ENCODE data around the gene ANKRD1.
A peak's percentile ranks its signal among the peaks of the same experiment; 100 is the strongest.
"Not testable (repeated sequence)": the region's sequence is repeated elsewhere in the genome, so short reads cannot be mapped to it uniquely, and the experiment has no call there.

Gene ANKRD1

DNA sequence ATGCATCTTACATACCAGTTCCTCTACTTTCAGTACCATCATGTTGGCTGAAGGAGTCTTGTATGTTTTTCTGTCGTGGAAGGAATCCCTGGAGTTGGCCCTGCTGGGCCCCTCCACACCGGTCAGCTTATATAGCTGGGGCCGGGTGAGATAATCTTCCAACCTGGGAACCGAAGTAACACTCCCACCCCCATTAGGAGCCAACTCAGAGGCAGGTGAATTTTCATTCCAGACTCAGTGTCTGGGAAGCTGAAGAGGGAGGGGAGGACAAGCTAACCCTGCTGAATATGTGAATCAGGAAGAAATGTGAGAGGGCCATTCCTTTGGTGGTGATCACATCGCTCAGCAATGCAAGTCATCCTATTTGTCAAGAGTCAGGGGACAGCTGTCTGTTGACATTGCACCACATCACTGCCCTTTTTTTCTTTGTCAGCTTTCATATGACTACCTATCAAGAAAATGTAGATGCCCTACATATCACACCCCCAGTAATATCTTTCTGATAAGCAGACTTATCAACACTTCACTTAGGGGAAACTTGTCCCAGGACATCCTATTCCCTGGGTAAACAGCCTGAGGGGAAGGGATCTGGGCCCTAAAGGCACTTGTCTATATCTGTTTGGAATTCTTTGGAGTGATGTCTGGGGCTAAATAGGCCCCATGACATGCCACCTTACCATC, at the start of gene ANKRD1:
TSS of gene ANKRD1 (minus strand) at position 102 of the 681 bp plus-strand sequence. CDS start at position 42, 60 bp downstream.
- DNase-seq, result peak; percentile 62

DNA sequence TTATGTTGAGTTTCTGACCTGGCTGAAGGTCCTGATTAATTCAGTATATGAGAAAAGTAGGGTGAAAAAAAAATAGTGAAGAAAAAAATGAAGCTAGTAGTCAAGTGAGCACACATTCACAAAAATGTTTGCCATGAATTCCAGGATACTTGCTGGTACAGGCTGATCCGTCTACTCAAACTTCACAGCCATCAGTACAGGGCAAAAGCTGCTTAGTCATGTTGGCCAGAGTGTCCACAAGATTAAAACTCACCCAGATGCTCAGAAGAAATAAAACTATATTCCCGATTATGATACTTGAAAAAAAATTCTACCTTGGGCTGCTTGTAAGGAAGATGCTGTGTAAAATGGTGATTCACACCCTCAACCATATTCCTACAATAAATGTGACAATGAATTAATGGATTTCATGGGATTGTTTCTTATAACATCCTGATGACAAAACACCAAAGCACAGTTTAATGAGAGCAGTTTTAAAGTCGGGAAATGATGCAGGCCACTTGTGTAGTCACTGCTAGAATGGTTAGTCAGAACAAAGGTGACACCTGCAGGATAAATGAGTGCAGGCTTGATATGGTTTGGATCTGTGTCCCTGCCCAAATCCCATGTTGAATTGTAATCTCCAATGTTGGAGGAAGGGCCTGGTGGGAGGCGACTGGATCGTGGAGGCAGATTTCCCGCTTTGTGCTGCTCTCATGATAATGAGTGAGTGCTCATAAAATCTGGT, 49.2 kb upstream of the ANKRD1 start:
- no peak for DNase-seq

DNA sequence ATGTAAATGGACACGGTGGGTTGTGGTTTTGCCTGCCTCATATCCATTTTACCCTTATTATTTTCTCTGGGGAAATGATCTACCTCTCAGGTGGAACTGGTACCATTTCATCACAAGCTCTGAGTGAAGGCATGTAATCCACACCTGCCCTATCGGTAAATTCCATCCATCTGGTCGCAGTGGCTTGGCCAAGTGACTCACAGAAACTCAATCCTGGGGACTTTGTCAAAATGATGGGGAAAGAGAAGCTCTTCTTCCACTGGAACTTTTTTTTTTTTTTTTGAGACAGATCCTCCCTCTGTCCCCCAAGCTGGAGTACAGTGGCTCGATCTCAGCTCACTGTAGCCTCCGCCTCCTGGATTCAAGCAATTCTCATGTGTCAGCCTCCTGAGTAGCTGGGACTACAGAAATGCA, 48.2 kb upstream of the ANKRD1 start:
- no peak for DNase-seq

DNA sequence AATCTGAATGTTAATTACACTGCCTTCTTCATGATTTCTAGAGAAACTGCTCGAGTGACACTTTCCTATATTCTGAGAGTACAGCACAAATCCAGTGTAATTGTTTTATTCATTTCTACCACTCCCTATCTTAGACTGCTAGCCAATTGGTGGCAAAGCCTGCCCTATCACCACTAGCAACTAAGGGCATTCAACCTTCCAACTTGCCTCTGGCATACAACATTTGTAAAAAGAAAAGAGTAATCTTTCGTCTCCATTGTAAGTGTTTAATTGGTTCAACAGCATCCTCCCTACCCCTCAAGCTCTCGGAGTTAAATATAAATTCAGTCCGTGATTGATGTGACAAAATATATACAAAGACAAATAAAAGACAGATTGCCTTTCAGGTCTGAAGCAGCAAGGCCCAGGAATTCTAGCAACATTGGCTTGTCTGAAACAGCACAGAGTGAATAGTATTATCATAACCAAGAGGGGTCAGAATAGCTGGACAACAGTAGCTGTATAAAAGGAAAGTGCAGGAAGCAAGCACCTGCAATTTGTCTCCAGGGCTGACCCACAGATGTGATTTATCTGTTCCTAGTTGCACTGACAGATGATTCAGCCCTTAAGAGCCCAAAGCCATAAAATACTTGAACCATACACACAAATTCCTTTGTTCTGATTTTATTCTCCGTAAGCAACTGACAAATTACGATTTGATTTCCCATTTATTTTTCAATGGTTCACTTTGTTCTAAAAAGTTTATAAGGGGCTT, 47.6 kb upstream of the ANKRD1 start:
- DNase-seq, result no peak

DNA sequence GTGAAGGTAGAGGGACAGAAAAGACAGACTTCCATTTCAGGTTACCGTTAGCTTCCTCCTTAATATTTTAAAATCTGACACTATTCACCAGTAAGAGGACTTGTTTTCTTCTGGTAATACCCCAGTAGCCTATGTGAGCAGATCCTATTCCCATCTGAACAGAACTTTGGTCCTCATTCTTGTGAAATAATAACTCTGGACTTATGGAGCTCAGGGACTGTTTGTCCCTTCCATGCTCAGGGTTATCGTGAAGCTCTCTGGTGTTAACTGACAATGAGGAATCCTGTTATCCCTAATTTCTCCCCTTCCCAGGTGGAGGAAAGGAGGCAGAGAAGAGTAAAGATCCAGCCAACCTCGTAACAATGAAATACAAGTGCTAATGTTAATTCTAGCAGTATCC, 47.0 kb upstream of the ANKRD1 start:
- no peak for DNase-seq

DNA sequence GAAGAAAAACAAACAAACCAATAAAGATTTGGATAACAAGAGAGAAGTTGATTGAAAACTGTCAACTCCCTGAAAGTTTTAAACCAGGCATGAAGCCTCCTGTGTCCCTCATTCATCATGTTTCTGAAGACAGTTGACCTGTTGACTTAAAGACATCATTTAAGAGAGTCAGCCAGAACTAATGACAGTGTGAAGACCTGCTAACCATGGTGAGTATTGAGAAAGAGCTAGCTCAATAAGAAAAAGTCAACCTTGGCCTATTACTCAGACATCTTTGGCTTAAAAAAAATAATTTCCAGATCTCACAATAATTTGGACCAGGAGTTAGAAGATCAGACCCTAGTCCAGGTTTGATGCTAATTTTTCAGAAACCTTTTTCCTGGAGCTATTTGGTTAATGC, 45.3 kb upstream of the ANKRD1 start:
- no peak for DNase-seq

DNA sequence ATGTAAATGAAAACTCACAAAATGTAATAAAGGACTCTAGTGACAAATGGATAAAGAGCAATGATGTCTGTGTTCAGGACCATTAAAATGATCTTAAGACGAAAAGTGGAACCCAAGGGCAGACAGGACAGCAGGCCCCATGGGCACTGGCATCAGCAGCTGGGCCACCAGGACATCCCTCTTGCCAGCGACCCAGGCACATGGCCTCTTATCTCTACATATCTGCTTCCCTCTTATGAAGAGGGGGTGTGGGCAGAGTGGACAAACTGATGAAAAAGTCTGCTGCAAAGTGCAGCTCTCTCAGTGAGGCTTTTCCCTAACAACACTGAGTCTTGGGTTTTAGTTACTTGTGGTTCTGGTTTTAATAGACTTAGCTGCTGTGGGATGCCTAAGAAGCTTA, 44.8 kb upstream of the ANKRD1 start:
- DNase-seq, result no peak

DNA sequence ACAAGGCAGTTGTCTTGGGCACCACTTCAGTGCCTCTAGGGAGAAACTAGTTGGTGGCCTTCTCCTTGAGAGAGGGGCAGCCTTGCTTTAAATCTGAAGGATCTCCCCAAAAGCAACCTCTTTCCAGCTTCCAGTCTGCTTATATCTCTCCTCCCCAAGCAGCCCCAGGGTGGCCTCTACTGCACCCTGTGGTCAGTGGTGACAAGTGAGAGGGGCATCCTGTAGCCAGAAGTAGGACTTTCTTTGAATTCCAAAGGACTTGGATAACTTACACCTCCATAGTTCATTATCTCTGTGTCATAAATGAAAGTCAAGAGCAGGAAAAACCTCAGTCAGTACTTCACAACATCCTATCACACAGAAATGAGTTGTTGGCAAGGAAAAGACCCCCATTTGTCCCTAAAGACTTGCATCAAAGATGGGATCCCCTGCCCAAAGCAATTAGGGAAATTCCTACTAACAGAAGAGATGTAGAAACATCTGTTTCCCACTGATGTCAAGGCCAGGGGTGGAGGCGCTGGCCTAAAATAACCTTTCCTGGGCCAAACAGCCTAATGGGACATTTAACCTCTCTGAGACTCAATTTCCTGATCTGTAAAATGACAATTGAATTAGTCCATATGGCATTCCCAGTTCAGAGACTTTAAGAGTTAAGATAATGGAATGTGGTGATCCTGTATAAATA, 44.0 kb upstream of the ANKRD1 start:
- DNase-seq, result peak; percentile 49

DNA sequence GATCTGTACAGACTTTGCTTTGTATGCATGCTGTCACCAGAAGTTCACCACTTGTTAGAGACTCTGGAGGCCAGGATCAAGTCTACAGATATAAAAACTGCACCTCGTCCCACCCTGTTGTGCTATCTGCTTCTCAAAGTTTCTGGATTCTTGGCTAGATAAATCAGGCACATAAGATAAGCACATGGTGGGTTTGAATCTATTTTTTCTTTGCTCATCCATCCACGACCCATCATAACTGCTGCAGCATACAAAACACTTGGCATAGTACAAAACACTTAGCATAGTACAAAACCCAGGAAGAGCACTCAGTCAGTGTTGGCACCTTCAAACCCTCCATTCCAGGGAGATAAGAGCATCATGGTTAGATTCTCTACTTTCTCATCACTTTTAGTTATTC, 42.4 kb upstream of the ANKRD1 start:
- DNase-seq, result no peak

DNA sequence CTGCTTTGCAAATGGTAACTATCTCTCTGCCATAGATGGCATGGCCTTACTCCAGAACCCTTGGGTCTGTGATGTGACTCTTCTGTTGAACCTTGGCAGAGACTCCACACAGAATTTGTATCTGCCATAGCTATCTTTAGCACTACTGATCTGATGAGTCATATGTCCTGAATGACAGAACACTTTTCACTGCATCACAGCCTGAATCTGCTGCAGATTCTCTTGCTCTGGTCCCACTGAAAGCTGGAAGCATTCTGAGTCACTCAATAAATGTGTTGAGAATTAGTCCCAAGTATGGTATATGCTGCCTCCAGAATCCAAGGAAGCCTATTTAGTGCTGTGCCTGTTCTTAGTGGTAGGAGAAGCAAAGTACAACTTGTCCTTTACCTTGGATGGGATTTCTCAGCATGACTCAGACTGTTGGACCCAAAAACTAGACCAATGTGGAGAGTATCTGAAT, 39.5 kb upstream of the ANKRD1 start:
- DNase-seq, result no peak

DNA sequence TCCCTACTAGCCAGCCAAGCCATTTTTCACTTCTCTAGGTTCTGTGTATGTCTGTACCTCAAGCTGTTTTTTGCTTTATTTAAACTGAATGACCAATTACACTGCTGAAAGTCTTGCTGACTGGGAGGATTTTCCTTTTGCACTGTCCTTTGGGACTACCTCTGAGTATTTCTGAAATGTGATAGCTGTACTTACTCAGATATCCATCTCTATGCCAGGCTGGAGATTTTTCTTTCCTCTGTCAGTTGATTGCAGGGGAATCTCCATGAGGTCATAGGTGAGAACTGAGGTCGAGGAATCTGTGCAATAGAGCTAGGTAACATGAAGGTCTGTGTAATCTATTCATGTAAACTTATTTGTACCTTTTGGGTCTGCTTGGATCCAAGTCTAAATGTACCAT, 38.9 kb upstream of the ANKRD1 start:
- DNase-seq, result no peak

DNA sequence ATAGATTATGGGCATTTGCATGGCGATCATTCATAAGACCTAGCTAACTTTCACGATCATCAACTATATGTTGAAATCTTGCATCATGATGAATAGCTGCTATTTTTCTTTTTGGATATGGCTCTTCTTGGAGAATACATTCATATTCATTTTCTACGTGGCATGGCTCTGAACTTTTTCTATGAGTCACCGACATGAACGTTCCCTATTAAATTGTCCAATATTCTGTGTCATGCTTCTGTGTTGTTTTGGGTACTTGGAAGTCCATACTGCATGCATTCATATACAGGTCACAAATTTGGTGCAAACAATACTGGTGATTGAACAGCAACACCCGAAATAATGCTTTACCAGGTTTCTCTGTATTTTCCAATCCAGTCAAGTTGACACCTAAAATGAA, 37.9 kb upstream of the ANKRD1 start:
- DNase-seq, result no peak

DNA sequence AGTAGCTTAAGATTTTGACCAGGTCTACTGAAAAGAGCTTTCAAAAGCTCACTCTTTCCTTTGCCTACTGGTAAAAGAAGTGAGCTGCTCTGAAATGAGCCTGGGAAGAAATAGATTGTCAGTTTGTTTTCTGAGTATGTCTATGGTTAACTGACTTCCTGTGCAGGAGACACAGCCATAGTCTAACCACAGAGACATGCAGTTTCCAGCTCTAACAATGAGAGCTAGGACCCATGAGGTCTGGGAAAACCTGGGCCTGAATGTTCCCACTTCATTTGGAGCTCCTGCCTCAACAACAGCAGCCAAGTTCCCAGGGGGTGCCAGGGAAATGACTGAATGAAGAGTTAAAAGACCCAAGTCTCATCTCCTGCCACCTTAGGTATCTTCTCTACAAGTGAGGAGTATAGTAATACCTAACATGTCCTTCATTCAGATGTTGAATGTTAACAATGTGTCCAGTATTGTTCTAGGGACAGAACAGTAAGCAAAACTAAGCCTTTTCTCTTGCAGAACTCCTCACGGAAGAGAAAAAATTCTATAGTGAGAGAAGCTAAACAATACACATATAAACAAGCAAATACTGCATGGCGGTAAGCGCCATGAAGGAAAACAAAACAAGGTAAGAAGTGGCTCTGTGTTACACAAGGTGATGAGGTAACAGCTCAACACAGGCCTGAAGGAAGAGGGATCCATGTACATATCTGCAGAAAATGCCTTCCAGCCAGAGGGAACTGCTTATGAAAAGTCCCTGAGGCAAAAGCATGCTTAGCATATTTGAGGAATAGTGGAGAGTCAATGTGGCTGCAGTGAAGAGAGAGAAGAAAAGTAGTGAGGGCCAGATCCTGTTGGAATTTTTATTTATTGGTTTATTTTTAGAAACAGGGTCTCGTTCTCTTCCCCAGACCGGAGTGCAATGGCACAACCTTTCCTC, 26.4 kb upstream of the ANKRD1 start:
- DNase-seq, result no peak

DNA sequence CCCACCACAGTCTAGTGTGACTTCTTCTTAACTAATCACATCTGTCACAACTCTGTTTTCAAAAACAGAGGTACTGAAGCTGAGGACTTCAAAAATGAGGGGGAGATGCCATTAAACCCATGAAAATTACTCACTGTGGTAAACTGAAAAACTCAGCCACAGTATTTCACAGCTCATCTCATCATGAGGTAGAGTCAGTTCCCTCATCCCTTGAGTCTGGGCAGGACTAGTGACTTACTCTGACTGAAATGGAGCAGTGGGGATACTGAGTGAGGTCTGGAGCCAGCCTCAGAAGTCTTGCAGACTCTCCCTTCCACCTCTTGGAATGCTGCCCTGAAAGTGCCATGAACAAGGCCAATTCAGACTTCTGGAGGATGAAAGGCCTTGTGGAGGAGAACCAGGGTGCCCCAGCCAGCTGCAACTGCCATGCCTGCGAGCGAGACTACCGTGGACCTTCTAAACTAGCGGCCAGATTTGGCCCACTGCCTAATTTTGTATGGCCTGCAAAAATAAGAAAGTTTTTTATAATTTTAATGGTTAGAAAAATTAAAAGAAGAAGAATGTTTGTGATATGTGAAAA, 24.7 kb upstream of the ANKRD1 start:
- no peak for DNase-seq

DNA sequence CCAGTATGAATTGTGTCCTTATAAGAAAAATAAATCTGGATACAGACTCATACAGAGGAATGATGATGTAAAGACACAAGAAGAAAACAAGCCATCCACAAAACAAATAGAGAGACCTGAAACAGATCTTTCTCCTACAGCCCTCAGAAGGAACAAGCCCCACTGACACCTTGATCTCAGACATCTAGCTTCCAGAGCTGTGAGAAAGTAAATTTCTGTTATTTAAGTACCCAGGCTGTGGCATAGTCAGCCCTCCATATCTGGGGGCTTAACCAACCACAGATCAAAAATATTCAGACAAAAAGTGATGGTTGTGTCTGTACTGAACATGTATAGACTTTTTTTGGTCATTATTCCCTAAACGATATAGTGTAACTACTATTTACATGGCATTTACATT, 23.9 kb upstream of the ANKRD1 start:
- DNase-seq, result no peak

DNA sequence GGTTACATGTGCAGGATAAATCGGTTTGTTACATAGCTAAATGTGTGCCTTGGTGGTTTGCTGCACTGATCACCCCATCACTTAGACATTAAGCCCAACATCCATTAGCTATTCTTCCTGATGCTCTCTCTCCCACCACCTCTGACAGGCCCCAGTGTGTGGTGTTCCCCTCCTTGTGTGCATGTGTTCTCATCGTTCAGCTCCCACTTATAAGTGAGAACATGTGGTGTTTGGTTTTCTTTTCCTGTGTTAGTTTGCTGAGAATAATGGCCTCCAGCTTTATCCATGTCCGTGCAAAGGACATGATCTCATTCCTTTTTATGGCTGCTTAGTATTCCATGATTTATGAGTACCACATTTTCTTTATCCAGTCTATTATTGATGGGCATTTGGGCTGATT, 22.1 kb upstream of the ANKRD1 start:
- not testable (repeated sequence) for DNase-seq

DNA sequence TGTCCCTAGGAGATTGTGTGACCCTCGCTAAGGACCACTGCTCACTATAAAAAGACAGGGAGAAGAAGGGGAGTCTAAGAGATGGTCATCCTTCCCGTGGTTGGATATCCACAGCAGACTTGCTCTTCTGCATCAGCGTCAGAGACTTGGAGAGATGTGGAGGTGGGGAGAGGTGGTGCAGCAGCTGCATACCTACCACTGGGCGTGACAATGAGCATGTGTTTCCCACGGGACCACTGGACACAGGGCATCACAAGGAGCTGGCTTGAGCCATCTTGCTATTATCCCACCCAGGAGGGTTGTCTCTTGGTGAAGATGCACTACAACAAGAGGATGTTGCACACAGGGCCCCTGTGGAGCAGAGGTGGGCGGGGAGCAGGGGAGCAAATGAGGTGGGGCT, 18.8 kb upstream of the ANKRD1 start:
- no peak for DNase-seq

DNA sequence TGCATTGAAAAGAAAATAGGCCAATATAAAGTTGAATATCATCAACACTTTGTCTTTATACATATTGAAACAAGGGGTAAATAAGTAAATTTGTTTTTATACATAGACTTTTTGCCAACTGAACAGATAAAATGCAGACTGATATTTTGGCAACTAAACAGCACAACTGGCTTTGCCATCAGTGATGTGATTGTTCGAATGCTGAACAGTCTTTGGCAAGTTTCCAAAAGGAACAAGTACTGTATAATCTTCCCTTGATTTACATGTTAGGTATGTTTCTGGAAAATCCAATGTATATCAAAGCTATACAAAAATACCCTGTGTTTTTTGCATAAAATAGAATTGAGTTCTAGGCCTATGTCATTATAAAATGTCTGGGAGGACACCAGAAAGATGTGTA, 18.2 kb upstream of the ANKRD1 start:
- no peak for DNase-seq

DNA sequence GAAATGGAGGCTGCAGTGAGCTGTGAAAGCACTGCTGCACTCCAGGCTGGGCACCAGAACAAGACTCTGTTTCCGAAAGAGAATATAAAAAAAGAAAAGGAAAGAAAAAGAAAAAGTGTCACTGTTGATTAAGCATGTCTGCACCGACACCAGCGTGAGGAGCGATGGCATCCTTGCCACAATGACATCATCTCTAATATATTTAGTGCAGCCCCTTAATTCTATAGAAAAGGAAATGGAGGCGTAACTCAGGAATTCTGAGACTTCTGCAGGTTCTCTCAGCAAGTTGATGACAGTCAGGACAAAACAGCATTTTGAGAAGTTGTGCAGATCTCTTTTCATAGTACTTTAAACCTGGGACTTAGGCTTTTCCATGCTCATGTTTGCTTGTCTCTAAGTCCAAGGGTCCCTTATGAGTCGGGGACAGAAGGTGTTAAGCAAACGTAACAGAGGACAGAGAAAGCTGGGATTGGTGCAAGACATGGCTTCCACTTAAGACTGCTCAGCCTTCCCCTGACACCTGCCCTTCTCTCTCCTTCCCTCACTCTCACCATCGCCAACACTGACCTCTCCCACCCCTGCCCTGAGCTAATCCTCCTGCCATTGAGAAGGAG, 16.9 kb upstream of the ANKRD1 start:
- no peak for DNase-seq

DNA sequence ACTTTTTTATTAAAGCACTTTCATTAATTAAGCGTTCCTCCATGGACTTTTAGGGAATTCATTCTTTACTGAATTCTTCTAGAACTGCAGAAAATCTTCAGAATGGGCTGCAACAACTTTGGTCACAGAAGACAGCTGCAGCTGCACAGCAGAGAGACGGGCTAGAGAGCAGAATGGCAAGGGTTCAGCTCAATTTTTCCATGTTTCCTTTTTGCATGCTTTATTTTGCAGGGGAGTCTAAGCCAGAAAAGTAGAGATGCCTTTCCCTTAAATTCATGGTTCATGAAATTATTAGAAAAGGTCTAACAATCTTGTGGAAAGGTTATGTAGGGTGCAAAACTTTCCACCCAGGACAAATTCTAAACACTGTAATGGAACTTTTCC, 15.4 kb upstream of the ANKRD1 start:
- no peak for DNase-seq

DNA sequence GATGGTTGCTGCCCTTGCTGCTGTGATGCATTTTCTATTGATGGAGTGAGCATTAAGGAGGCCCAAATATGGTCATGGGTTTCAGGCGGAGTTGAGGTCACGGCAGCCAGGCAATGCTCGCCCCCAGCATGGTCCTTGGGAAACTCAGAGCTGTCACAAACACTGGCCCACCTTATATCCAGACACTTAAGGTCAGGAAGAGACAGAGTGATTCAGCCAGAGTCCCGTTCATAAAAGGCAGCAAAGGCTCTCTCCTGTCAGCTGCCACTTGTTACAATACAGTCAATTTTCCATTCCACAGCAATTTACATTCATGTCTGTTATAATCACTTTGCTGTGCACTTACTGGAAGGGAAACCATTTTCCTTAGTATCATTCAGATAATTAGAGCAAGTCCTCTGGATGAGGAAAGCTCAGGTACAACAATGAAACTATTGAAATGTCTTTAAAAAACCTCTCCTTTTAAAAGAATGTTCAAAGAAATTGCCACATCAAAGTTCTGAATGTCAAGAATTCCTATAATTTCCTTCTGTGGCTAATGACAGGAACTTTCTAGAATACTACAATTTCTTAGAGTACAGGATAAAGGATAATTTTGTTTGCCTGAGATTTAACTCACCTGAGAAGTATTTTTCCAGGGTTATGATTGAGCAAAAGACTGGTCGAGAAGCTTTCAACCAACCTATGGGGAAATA, 14.8 kb upstream of the ANKRD1 start:
- no peak for DNase-seq

Measured in femur (tissue), 1 donor.